WTC11 (cell line): Measurements from ENCODE around the gene KAT6B. TPM values are rescaled to one million over a fixed set of nuclear protein-coding genes. Genes with fewer than 3 reads are reported as not detected.
A peak's percentile ranks its signal among the peaks of the same experiment; 100 is the strongest.

Source experiments
- ATAC-seq: fragments of 200-7000 bp; cut with Tn5 transposase; 2 replicates; pipeline ENCODE4 v1.10.0; 2021; ENCODE audit warnings: mild to moderate bottlenecking, moderate library complexity
- CTCF ChIA-PET: fragments of 300-600 bp; sonication (Branson Sonifier 250); formaldehyde crosslinking; loops from one replicate; lab custom pipeline; 2021; ENCODE audit warnings: antibody characterized with exemption; lab: Charles Lee
- POLR2A ChIA-PET: fragments of 350-600 bp; sonication (Branson Sonifier 250); formaldehyde crosslinking; loops from one replicate; lab custom pipeline; 2021; ENCODE audit warnings: antibody characterized with exemption; lab: Charles Lee
- DNase-seq: peaks from one replicate; pipeline ENCODE4 v3.0.0; 2021; ENCODE audit warnings: low spot score
- H3K27ac Mint-ChIP-seq: 2 replicates; pipeline ENCODE4 v1.8.0; 2021; ENCODE audit warnings: mixed read lengths
- H3K27me3 Mint-ChIP-seq: 2 replicates; pipeline ENCODE4 v1.8.0; 2021; ENCODE audit warnings: low read depth, mild to moderate bottlenecking, moderate library complexity, mixed read lengths
- H3K36me3 Mint-ChIP-seq: 2 replicates; pipeline ENCODE4 v1.8.0; 2021; ENCODE audit warnings: mixed read lengths
- H3K4me1 Mint-ChIP-seq: 2 replicates; pipeline ENCODE4 v1.8.0; 2022; ENCODE audit warnings: mixed read lengths
- H3K4me3 Mint-ChIP-seq: 2 replicates; pipeline ENCODE4 v1.8.0; 2021; ENCODE audit warnings: mild to moderate bottlenecking, moderate library complexity, mixed read lengths
- H3K9me3 Mint-ChIP-seq: 2 replicates; pipeline ENCODE4 v1.8.0; 2021; ENCODE audit warnings: mixed read lengths
- FOXJ3 ChIP-seq: sonication (generic); formaldehyde crosslinking; IDR thresholded peaks from 2 replicates; pipeline ENCODE4 v1.9.0; 2021; ENCODE audit warnings: missing genetic modification reagents, mild to moderate bottlenecking, borderline replicate concordance
- FOXP1 ChIP-seq: sonication (generic); formaldehyde crosslinking; IDR thresholded peaks from 2 replicates; pipeline ENCODE4 v1.8.0; 2022; ENCODE audit warnings: missing genetic modification reagents, mild to moderate bottlenecking, moderate library complexity, borderline replicate concordance
- GTF2I ChIP-seq: fragments of 250-450 bp; sonication (Bioruptor Pico); conservative IDR thresholded peaks from 2 replicates; pipeline ENCODE4 v1.4.0; 2021; ENCODE audit warnings: mild to moderate bottlenecking
- HMGA2 ChIP-seq: fragments of 250-450 bp; sonication (Bioruptor Pico); IDR thresholded peaks from 2 replicates; pipeline ENCODE4 v1.4.0; 2021; ENCODE audit warnings: mild to moderate bottlenecking, moderate library complexity
- JAZF1 ChIP-seq: fragments of 250-450 bp; sonication (Bioruptor Pico); IDR thresholded peaks from 2 replicates; pipeline ENCODE4 v1.9.0; 2021; ENCODE audit warnings: moderate library complexity, mild to moderate bottlenecking, inconsistent platforms
- JUN ChIP-seq: sonication (generic); formaldehyde crosslinking; IDR thresholded peaks from 2 replicates; pipeline ENCODE4 v1.8.0; 2023; ENCODE audit warnings: mild to moderate bottlenecking, missing genetic modification reagents
- NFATC4 ChIP-seq: fragments of 250-450 bp; sonication (Bioruptor Pico); IDR thresholded peaks from 2 replicates; pipeline ENCODE4 v1.9.0; 2021; ENCODE audit warnings: mild to moderate bottlenecking
- NR3C1 ChIP-seq: sonication (generic); formaldehyde crosslinking; conservative IDR thresholded peaks from 2 replicates; pipeline ENCODE4 v1.8.1; 2023; ENCODE audit warnings: low read depth, mild to moderate bottlenecking, missing genetic modification reagents
- SMAD4 ChIP-seq: sonication (generic); formaldehyde crosslinking; IDR thresholded peaks from 2 replicates; pipeline ENCODE4 v1.8.0; 2022; ENCODE audit warnings: mild to moderate bottlenecking, missing genetic modification reagents
- TCF7 ChIP-seq: sonication (generic); formaldehyde crosslinking; IDR thresholded peaks from 2 replicates; pipeline ENCODE4 v1.8.0; 2022; ENCODE audit warnings: mild to moderate bottlenecking, low read depth, missing genetic modification reagents, moderate library complexity
- TP53 ChIP-seq: sonication (generic); formaldehyde crosslinking; IDR thresholded peaks from 2 replicates; pipeline ENCODE4 v1.8.1; 2023; ENCODE audit warnings: mild to moderate bottlenecking, missing genetic modification reagents
- ZBTB21 ChIP-seq: sonication (generic); formaldehyde crosslinking; IDR thresholded peaks from 2 replicates; pipeline ENCODE4 v1.8.1; 2023; ENCODE audit warnings: mild to moderate bottlenecking, missing genetic modification reagents, borderline replicate concordance
- ZNF263 ChIP-seq: sonication (generic); formaldehyde crosslinking; IDR thresholded peaks from 2 replicates; pipeline ENCODE4 v1.8.1; 2022; ENCODE audit warnings: low read depth, mild to moderate bottlenecking, moderate library complexity, missing genetic modification reagents
- ZNF317 ChIP-seq: sonication (generic); formaldehyde crosslinking; IDR thresholded peaks from 2 replicates; pipeline ENCODE4 v1.8.1; 2023; ENCODE audit warnings: low read depth, mild to moderate bottlenecking, moderate library complexity, missing genetic modification reagents, borderline replicate concordance
- ZNF423 ChIP-seq: fragments of 250-450 bp; sonication (Bioruptor Pico); IDR thresholded peaks from 2 replicates; pipeline ENCODE4 v2.1.2; 2022; ENCODE audit warnings: mild to moderate bottlenecking, moderate library complexity
- total RNA-seq: library from RNA; stranded (reverse); gene quantifications from 3 replicates; pipeline ENCODE4 v1.2.3, GENCODE V29; 2021
- TF ChIP-seq, protein P1 (sequence below): fragments of 250-450 bp; sonication (Bioruptor Pico); IDR thresholded peaks from 2 replicates; pipeline ENCODE4 v1.9.0; 2021; ENCODE audit warnings: mild to moderate bottlenecking, borderline replicate concordance
- TF ChIP-seq, protein P2 (sequence below): fragments of 250-450 bp; sonication (Bioruptor Pico); IDR thresholded peaks from 2 replicates; pipeline ENCODE4 v1.9.0; 2021; ENCODE audit warnings: mild to moderate bottlenecking
- TF ChIP-seq, protein P3 (sequence below): sonication (generic); formaldehyde crosslinking; IDR thresholded peaks from 2 replicates; pipeline ENCODE4 v1.8.0; 2023; ENCODE audit warnings: missing genetic modification reagents, mild to moderate bottlenecking, borderline replicate concordance
- TF ChIP-seq, protein P4 (sequence below): sonication (generic); formaldehyde crosslinking; IDR thresholded peaks from 2 replicates; pipeline ENCODE4 v1.8.1; 2022; ENCODE audit warnings: missing genetic modification reagents, borderline replicate concordance
- TF ChIP-seq, protein P5 (sequence below): sonication (generic); formaldehyde crosslinking; IDR thresholded peaks from 2 replicates; pipeline ENCODE4 v1.8.0; 2022; ENCODE audit warnings: mild to moderate bottlenecking, missing genetic modification reagents

The KAT6B gene
- total RNA-seq, 1 experiment from 2014 or later, result 18.5 TPM

DNA sequence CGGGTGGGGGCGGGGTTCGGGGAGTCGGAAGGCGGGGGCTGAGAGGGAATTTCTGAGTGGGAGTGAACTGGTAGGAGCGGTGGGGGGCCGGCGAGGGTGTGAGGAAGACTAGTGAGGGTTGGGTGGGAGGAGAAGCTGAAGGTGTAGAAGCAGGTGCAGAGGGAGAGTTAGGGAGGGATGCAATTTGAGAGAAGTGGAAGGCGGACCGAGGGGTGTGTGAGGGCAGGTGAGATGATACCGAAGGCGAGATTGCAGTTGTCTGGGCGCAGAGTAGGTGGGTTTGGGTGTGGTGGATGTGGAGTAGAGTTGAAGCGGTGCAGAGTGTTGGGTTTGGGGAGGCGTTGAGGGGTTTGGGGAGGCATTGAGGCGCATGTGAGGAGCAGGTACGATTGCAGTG, 643 bp downstream of the KAT6B start:
- ChIA-PET CTCF (interaction anchor here (1.0 to 1.4 kb wide), 3 partner anchors 408 to 543 kb away, joined by 3 to 7 read pairs (median 5); partner anchors contain the start of gene COMTD1), POLR2A (interaction anchor here (0.5 kb wide), 1 partner anchor 89 kb away, joined by 3 read pairs; no protein-coding TSS in a partner anchor)
- TF ChIP-seq FOXJ3 (CRISPR knock-in tag) (no peak), TCF7 (CRISPR knock-in tag) (no peak), ZBTB21 (no peak), FOXP1 (no peak), ZNF423 (CRISPR knock-in tag) (no peak), SMAD4 (CRISPR knock-in tag) (no peak), JAZF1 (CRISPR knock-in tag) (no peak), NFATC4 (CRISPR knock-in tag) (no peak), JUN (no peak), TP53 (CRISPR knock-in tag) (no peak), NR3C1 (CRISPR knock-in tag) (no peak), ZNF317 (CRISPR knock-in tag) (no peak), GTF2I (CRISPR knock-in tag) (no peak), HMGA2 (CRISPR knock-in tag) (no peak), ZNF263 (CRISPR knock-in tag) (no peak)
- TF ChIP-seq, protein P1, sequence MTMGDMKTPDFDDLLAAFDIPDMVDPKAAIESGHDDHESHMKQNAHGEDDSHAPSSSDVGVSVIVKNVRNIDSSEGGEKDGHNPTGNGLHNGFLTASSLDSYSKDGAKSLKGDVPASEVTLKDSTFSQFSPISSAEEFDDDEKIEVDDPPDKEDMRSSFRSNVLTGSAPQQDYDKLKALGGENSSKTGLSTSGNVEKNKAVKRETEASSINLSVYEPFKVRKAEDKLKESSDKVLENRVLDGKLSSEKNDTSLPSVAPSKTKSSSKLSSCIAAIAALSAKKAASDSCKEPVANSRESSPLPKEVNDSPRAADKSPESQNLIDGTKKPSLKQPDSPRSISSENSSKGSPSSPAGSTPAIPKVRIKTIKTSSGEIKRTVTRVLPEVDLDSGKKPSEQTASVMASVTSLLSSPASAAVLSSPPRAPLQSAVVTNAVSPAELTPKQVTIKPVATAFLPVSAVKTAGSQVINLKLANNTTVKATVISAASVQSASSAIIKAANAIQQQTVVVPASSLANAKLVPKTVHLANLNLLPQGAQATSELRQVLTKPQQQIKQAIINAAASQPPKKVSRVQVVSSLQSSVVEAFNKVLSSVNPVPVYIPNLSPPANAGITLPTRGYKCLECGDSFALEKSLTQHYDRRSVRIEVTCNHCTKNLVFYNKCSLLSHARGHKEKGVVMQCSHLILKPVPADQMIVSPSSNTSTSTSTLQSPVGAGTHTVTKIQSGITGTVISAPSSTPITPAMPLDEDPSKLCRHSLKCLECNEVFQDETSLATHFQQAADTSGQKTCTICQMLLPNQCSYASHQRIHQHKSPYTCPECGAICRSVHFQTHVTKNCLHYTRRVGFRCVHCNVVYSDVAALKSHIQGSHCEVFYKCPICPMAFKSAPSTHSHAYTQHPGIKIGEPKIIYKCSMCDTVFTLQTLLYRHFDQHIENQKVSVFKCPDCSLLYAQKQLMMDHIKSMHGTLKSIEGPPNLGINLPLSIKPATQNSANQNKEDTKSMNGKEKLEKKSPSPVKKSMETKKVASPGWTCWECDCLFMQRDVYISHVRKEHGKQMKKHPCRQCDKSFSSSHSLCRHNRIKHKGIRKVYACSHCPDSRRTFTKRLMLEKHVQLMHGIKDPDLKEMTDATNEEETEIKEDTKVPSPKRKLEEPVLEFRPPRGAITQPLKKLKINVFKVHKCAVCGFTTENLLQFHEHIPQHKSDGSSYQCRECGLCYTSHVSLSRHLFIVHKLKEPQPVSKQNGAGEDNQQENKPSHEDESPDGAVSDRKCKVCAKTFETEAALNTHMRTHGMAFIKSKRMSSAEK, result no peak
- TF ChIP-seq, protein P2, sequence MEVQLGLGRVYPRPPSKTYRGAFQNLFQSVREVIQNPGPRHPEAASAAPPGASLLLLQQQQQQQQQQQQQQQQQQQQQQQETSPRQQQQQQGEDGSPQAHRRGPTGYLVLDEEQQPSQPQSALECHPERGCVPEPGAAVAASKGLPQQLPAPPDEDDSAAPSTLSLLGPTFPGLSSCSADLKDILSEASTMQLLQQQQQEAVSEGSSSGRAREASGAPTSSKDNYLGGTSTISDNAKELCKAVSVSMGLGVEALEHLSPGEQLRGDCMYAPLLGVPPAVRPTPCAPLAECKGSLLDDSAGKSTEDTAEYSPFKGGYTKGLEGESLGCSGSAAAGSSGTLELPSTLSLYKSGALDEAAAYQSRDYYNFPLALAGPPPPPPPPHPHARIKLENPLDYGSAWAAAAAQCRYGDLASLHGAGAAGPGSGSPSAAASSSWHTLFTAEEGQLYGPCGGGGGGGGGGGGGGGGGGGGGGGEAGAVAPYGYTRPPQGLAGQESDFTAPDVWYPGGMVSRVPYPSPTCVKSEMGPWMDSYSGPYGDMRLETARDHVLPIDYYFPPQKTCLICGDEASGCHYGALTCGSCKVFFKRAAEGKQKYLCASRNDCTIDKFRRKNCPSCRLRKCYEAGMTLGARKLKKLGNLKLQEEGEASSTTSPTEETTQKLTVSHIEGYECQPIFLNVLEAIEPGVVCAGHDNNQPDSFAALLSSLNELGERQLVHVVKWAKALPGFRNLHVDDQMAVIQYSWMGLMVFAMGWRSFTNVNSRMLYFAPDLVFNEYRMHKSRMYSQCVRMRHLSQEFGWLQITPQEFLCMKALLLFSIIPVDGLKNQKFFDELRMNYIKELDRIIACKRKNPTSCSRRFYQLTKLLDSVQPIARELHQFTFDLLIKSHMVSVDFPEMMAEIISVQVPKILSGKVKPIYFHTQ (CRISPR knock-in tag), result no peak
- TF ChIP-seq, protein P3, sequence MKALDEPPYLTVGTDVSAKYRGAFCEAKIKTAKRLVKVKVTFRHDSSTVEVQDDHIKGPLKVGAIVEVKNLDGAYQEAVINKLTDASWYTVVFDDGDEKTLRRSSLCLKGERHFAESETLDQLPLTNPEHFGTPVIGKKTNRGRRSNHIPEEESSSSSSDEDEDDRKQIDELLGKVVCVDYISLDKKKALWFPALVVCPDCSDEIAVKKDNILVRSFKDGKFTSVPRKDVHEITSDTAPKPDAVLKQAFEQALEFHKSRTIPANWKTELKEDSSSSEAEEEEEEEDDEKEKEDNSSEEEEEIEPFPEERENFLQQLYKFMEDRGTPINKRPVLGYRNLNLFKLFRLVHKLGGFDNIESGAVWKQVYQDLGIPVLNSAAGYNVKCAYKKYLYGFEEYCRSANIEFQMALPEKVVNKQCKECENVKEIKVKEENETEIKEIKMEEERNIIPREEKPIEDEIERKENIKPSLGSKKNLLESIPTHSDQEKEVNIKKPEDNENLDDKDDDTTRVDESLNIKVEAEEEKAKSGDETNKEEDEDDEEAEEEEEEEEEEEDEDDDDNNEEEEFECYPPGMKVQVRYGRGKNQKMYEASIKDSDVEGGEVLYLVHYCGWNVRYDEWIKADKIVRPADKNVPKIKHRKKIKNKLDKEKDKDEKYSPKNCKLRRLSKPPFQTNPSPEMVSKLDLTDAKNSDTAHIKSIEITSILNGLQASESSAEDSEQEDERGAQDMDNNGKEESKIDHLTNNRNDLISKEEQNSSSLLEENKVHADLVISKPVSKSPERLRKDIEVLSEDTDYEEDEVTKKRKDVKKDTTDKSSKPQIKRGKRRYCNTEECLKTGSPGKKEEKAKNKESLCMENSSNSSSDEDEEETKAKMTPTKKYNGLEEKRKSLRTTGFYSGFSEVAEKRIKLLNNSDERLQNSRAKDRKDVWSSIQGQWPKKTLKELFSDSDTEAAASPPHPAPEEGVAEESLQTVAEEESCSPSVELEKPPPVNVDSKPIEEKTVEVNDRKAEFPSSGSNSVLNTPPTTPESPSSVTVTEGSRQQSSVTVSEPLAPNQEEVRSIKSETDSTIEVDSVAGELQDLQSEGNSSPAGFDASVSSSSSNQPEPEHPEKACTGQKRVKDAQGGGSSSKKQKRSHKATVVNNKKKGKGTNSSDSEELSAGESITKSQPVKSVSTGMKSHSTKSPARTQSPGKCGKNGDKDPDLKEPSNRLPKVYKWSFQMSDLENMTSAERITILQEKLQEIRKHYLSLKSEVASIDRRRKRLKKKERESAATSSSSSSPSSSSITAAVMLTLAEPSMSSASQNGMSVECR (CRISPR knock-in tag), result no peak
- TF ChIP-seq, protein P4, sequence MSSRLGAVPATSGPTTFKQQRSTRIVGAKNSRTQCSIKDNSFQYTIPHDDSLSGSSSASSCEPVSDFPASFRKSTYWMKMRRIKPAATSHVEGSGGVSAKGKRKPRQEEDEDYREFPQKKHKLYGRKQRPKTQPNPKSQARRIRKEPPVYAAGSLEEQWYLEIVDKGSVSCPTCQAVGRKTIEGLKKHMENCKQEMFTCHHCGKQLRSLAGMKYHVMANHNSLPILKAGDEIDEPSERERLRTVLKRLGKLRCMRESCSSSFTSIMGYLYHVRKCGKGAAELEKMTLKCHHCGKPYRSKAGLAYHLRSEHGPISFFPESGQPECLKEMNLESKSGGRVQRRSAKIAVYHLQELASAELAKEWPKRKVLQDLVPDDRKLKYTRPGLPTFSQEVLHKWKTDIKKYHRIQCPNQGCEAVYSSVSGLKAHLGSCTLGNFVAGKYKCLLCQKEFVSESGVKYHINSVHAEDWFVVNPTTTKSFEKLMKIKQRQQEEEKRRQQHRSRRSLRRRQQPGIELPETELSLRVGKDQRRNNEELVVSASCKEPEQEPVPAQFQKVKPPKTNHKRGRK (CRISPR knock-in tag), result no peak
- TF ChIP-seq, protein P5, sequence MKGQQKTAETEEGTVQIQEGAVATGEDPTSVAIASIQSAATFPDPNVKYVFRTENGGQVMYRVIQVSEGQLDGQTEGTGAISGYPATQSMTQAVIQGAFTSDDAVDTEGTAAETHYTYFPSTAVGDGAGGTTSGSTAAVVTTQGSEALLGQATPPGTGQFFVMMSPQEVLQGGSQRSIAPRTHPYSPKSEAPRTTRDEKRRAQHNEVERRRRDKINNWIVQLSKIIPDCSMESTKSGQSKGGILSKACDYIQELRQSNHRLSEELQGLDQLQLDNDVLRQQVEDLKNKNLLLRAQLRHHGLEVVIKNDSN (CRISPR knock-in tag), result no peak
- H3K9me3 Mint-ChIP-seq, result no peaks in the 10 kb centered on the region
- H3K27ac Mint-ChIP-seq, result peak overlapping the region; percentile 63
- ATAC-seq (no peak), DNase-seq (no peak)
- H3K36me3 Mint-ChIP-seq, result 0 out of 2 replicates have a peak, but pooled peaks cover 3% of the 10 kb centered on the region
- peak overlapping the region; percentile 93 for H3K4me3 Mint-ChIP-seq
- peaks cover 46% of the 10 kb centered on the region for H3K4me1 Mint-ChIP-seq
- H3K27me3 Mint-ChIP-seq, result no peaks in the 10 kb centered on the region
